Adipocyte (in vitro differentiated cells): ENCODE results near the gene GAS2.

Source experiments
- DNase-seq: peaks from one replicate; pipeline ENCODE4 v3.0.0-alpha.2; 2015; ENCODE audit warnings: low read depth
- H3K27me3 ChIP-seq: replicated peaks from 2 replicates; pipeline ENCODE4 v1.7.0; 2013; ENCODE audit warnings: mild to moderate bottlenecking, low read length, moderate library complexity; ENCODE audit not compliant: control insufficient read depth, insufficient read depth
- H3K36me3 ChIP-seq: 2 replicates; pipeline ENCODE4 v1.7.0; 2013; ENCODE audit warnings: low read length, mild to moderate bottlenecking, moderate library complexity; ENCODE audit not compliant: control insufficient read depth, insufficient read depth, severe bottlenecking
- H3K4me1 ChIP-seq: 2 replicates; pipeline ENCODE4 v1.7.0; 2013; ENCODE audit warnings: mild to moderate bottlenecking, low read length, moderate library complexity; ENCODE audit not compliant: control insufficient read depth, insufficient read depth
- H3K4me3 ChIP-seq: 2 replicates; pipeline ENCODE4 v1.7.0; 2013; ENCODE audit warnings: mild to moderate bottlenecking, low read length, moderate library complexity
- H3K9ac ChIP-seq: 2 replicates; pipeline ENCODE4 v1.7.0; 2013; ENCODE audit warnings: mild to moderate bottlenecking, low read length, moderate library complexity
- H3K9me3 ChIP-seq: 2 replicates; pipeline ENCODE4 v1.7.0; 2013; ENCODE audit warnings: mild to moderate bottlenecking, low read length, moderate library complexity; ENCODE audit not compliant: control insufficient read depth

The GAS2 gene

DNA sequence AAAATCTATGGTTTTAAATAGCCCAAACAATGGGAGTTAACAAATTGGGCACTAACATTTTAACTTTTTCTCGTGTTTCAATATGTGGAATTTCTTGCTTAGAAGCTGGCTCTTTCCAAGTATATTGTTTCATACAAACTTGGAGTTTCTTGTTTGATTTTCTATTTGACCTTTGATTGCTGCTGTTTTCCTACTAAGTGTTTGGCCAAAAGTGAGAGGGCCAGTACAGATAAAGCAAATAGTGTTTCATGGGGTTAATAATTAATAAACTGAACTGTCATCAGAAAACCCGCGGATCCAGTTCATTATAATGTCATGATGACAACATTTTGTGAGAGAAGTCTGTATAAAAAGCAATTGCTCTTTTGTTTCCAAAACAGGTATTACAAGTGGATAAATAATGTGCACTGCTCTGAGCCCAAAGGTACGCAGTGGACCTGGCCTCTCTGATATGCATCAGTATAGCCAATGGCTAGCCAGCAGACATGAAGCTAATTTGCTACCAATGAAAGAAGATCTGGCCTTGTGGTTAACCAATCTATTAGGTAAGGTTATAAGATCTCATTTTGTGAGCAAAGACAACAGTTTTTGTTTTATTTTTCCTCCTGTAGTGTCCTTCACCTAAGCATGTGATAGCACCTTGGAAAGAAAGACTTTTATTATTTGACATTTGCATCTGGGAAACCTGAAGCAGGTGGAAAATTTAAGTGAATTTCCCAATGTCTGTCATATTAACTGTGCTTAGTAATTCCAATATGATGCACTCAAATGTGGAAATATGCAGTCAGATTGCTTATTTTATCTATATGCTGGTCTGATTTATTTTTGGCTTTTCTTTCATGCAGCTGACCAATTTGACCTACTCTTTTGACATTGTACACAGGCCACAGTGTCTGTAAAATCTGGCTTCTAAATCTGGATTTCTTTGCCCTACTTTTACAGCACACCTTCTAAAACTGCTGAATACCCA is 8.3 kb downstream of the GAS2 start:
- Histone ChIP-seq H3K4me1 (no peaks in the 10 kb centered on the region), H3K36me3 (no peaks in the 10 kb centered on the region), H3K27me3 (peaks cover 6% of the 10 kb centered on the region), H3K4me3 (no peak overlapping the region), H3K9me3 (no peaks in the 10 kb centered on the region), H3K9ac (no peak overlapping the region)
- no peak for DNase-seq

DNA sequence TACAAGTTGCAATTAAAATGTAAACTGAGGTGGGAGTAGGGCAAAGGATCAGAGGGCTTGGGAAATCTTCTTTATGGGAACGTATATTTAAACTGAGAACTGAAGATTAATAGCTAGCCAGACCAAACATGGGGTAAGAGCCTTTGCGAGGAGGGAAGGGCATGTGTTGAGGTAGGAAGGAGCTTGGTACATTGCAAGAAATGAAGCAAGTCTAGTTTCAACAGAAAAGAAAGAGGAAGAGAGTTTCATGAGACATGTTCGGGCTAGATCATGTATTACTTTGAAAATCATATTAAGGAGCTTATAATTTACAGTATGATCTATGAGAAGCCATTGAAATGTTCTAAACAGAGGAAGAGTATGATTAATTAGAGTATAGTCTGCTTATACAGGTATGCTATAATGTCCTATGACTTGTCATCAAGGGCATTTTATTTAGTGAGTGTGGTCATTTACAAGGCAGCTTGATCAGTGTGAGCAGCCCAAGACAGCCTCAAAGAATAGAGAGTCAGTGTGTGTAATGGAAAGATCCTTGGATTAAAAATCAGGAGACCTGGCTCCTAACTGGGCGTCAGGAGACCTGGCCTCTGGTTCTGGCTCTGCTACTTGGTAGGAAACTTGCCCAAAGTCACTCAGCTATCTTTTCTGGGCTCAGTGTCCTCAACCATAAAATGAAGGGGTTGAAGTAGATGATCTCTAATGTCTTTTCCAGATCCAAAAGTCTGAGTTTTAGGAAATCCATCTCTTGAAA is 10.9 kb downstream of the GAS2 start:
- H3K9me3 ChIP-seq = no peaks in the 10 kb centered on the region
- H3K36me3 ChIP-seq = no peaks in the 10 kb centered on the region
- no peak overlapping the region for H3K9ac ChIP-seq
- no peaks in the 10 kb centered on the region for H3K4me1 ChIP-seq
- H3K4me3 ChIP-seq = no peak overlapping the region
- no peak for DNase-seq
- H3K27me3 ChIP-seq = no peaks in the 10 kb centered on the region

DNA sequence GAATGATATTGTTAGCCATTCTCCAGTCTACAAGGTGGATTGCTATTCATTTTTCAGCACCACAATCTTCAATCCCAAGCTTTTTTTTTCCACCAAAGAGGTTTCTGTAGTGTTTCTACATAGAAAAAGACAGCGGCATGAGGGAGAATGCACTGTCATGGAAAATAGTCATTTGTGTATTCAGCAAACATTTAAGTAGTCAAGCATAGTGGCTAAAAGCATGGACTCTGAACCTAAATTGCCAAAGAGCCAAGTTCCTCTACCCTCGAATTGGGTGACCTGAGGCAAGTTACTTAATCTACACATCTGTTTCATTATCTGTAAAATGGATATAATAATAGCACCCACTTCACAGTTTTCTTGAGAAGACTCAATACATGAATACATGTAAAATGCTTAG is 14.2 kb downstream of the GAS2 start:
- no peak for DNase-seq
- no peaks in the 10 kb centered on the region for H3K36me3 ChIP-seq
- H3K27me3 ChIP-seq = no peaks in the 10 kb centered on the region
- H3K4me1 ChIP-seq = peaks cover 4% of the 10 kb centered on the region
- no peak overlapping the region for H3K4me3 ChIP-seq
- no peaks in the 10 kb centered on the region for H3K9me3 ChIP-seq
- no peak overlapping the region for H3K9ac ChIP-seq

DNA sequence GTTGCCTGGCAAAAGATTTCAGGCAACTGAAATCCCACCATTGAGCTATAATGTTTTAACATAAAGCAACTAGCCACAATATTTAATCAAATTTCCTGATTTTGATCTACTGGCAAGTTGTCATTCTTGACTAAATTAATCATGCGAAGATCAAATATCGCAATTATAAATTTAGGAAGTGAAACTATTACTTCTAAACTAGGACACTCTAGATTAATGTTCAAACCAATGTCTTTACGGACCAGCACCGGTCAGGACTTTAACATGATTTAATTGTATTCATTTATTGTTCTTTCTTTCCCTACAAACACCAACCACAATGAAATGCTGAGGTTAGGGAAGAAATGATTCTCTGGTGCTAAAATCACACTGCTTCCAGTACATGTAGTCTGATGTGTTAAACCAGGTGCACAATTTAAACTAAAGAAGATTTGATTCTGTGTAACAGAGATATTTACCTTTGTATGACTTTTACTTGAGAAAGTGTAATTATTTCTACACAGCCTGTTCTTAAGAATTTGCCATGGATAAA is 14.9 kb downstream of the GAS2 start:
- no peak overlapping the region for H3K9ac ChIP-seq
- no peak for DNase-seq
- peaks cover 5% of the 10 kb centered on the region for H3K4me1 ChIP-seq
- H3K27me3 ChIP-seq = no peaks in the 10 kb centered on the region
- H3K9me3 ChIP-seq = no peaks in the 10 kb centered on the region
- H3K36me3 ChIP-seq = no peaks in the 10 kb centered on the region
- H3K4me3 ChIP-seq = no peak overlapping the region

DNA sequence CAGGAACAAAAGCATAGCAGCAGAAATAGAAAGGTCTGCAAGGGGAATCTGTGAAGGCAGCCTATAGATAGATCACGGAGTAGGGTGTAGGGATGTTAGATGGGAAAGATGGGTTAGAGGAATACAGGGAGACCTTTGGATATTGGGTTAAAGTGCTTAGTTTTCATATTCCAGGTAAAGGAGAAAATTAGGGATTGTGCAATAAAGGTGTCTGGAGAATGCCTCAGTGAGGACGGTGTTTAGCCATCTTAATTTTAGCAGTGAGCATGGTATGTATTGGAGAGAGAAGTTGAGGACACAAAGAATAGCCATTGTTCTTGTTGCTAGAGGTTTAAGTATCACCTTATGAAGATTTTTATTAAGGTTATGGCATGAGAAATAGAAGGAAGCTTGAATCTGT is 17.7 kb downstream of the GAS2 start:
- Histone ChIP-seq H3K27me3 (no peaks in the 10 kb centered on the region), H3K4me1 (peaks cover 5% of the 10 kb centered on the region), H3K36me3 (no peaks in the 10 kb centered on the region), H3K9ac (no peak overlapping the region), H3K9me3 (no peaks in the 10 kb centered on the region), H3K4me3 (no peak overlapping the region)
- DNase-seq = no peak

DNA sequence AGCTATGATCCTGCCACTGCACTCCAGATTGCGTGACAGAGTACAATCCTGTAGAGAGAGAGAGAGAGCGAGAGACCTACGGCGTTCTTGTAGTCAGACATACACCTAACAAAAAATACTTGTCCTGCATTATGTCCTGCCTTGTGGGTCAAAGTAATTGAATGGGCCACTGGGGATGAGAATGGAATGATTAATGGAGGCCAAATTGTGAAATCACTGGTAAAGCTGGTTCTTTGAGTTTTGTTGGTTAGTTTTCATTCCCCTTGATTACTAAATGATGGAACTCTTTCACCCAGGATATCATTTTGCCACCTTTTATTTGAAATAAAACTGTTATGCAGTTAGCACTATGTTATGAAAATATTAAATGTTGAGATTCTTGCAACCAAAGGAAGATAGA is 18.7 kb downstream of the GAS2 start:
- no peak overlapping the region for H3K4me3 ChIP-seq
- no peaks in the 10 kb centered on the region for H3K36me3 ChIP-seq
- H3K9ac ChIP-seq = no peak overlapping the region
- no peak for DNase-seq
- H3K4me1 ChIP-seq = peaks cover 5% of the 10 kb centered on the region
- no peaks in the 10 kb centered on the region for H3K27me3 ChIP-seq
- no peaks in the 10 kb centered on the region for H3K9me3 ChIP-seq

DNA sequence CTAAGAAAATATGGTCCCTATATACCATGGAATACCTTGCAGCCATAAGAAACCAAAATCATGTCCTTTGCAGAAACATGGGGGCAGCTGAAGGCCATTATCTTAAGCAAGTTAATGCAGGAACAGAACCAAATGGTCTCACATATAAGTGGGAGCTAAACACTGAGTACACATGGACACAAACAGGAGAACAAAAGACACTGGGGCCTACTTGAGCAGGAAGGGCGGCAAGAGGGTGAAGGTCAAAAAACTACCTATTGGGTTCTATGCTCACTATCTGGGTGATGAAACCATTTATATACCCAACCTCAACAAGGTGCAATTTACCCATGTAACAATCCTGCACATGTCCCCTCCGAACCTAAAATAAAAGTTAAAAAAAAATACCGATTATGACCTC is 22.5 kb downstream of the GAS2 start:
- no peak for DNase-seq
- peaks cover 5% of the 10 kb centered on the region for H3K4me1 ChIP-seq
- H3K27me3 ChIP-seq = no peaks in the 10 kb centered on the region
- H3K4me3 ChIP-seq = no peak overlapping the region
- no peak overlapping the region for H3K9ac ChIP-seq
- no peaks in the 10 kb centered on the region for H3K9me3 ChIP-seq
- no peaks in the 10 kb centered on the region for H3K36me3 ChIP-seq

DNA sequence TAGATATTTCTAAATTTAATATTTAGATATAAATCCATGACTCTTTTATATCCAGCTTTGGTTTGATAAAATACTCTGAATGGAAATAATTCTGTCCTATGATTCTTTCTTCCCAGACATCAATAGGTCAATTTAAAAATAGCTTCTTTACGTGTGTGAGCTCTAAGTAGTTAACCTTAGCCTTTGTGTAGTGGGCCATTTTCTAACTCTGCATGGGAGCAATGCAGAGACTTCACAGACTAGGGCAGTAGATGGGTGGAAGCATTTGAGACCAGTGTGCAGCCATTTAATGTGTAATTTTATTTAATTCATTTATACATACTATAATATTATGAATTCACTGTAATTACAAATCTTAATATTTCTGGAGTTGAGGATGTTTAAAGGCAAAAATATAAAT is 23.8 kb downstream of the GAS2 start:
- H3K9ac ChIP-seq = no peak overlapping the region
- no peaks in the 10 kb centered on the region for H3K27me3 ChIP-seq
- H3K4me3 ChIP-seq = no peak overlapping the region
- H3K9me3 ChIP-seq = no peaks in the 10 kb centered on the region
- peaks cover 5% of the 10 kb centered on the region for H3K4me1 ChIP-seq
- no peak for DNase-seq
- H3K36me3 ChIP-seq = no peaks in the 10 kb centered on the region

DNA sequence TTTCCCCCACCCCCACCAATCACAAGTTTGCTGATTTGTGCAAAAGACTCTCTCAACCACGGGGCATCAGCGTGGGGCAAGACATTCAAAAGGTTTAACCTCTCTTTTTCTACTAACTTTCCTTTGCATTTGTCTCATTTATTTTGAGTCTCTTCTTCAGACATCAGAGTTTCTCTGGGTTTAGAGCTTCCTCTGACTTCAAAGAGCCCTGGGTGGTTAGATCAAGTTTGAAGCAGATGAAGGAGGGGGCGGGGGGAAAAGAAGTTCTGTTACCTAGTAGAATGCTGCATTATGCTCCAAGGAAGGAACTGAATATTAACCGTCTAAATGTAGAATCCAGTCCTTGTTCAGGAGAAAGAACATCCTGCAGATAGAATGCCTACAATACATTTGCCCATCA is 24.5 kb downstream of the GAS2 start:
- no peaks in the 10 kb centered on the region for H3K27me3 ChIP-seq
- no peak for DNase-seq
- H3K36me3 ChIP-seq = no peaks in the 10 kb centered on the region
- H3K4me3 ChIP-seq = no peak overlapping the region
- H3K9me3 ChIP-seq = no peaks in the 10 kb centered on the region
- no peaks in the 10 kb centered on the region for H3K4me1 ChIP-seq
- H3K9ac ChIP-seq = no peak overlapping the region

DNA sequence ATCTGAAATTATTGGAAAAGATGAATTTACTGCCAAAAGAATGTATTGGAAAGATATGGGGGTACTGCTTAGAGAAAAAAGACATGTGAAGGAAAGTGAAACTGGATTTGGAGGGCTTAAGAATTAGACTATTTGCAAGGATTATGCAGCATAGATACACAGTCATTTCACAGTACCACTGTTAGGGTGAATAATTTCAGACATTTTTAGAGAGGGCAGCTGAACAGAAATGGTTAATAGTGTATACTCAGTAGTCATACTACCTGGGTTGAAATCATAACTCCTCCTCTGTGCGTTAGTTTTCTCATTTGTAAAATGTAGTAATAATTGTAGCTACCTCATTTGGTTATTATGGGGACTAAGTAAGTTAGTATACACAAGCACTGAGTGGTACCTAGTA is 33.0 kb downstream of the GAS2 start:
- H3K27me3 ChIP-seq = no peaks in the 10 kb centered on the region

DNA sequence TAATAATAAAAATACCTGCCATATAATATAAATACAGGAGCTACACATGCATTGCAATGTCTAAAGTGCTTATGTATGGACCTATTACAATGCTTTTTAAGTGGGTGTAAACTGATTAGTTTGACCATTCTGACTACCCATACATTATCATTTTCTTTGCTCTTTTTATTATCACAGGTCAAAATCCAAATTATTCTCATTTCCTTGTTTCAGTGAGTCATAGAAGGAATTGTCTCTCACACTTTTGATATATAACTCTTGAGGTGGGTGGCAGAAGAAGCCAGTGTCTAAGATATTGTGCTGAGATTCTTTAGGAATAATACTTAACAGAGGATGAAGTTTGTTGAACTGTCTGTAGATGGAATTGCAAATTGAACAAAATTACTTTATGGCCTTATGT is 35.6 kb downstream of the GAS2 start:
- Histone ChIP-seq H3K36me3 (no peaks in the 10 kb centered on the region), H3K9ac (no peak overlapping the region), H3K4me3 (no peak overlapping the region), H3K9me3 (no peaks in the 10 kb centered on the region), H3K27me3 (no peaks in the 10 kb centered on the region), H3K4me1 (no peaks in the 10 kb centered on the region)
- no peak for DNase-seq

More for the DNA sequence above, 33.0 kb downstream of the GAS2 start:
- H3K4me1 ChIP-seq = no peaks in the 10 kb centered on the region
- H3K9me3 ChIP-seq = no peaks in the 10 kb centered on the region
- no peaks in the 10 kb centered on the region for H3K36me3 ChIP-seq
- DNase-seq = no peak
- H3K4me3 ChIP-seq = no peak overlapping the region
- H3K9ac ChIP-seq = no peak overlapping the region
